Measurements from ENCODE around the gene TSPAN12. TPM values are rescaled to one million over a fixed set of nuclear protein-coding genes. Genes with fewer than 3 reads are reported as not detected.
"Not testable (repeated sequence)": the region's sequence is repeated elsewhere in the genome, so short reads cannot be mapped to it uniquely, and the experiment has no call there.

The TSPAN12 gene
- total and polyA plus RNA-seq, 2 donors (not counting 1 experiment from before 2014, with no cell fraction given): not detected

DNA sequence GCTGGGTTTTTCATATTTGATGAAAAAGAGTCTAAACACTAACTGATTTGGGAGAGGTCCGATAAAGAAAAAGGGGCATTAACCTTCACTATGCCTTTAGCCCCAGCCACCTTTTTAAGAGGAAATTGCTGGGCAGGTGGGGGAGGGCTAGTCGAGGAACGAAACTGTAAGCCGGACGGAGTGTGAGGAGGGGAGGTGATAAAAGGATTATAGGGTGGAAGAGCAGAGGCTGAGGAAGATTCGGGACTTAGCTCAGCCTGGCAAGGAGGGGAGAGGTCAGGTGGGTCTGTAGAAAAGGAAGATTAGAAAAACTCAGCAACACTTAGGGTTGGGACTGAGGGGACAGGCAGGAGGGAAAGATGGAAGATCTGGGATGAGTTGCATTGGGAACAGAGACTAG is 77.0 kb downstream of the TSPAN12 start:
- Mint-ChIP-seq H3K27ac (no peak overlapping the region), H3K4me3 (no peak overlapping the region), H3K4me1 (no peaks in the 10 kb centered on the region), H3K9me3 (ENCODE audit: insufficient read depth) (no peaks in the 10 kb centered on the region), H3K27me3 (peaks cover 6% of the 10 kb centered on the region)
- DNase-seq: no peak
- no peak overlapping the region for H2AFZ ChIP-seq (ENCODE audit: insufficient read depth, low read depth, low read length, poor library complexity, severe bottlenecking)
- H3K36me3 ChIP-seq (replicated peaks in 1 of 2; ENCODE audit: control extremely low read depth in 1 of 2, control insufficient read depth in 1 of 2, extremely low read depth in 1 of 2, insufficient read depth in 2 of 2, low read length in 1 of 2): no peaks in the 10 kb centered on the region
- ATAC-seq (ENCODE audit: low read depth): no peak
- no peaks in the 10 kb centered on the region for H3K79me2 ChIP-seq (ENCODE audit: control insufficient read depth, insufficient read depth, low read length)
- H3K9me3 ChIP-seq (ENCODE audit: control extremely low read depth in 1 of 3, control insufficient read depth in 2 of 3, insufficient read depth in 1 of 3, low read length in 2 of 3): no peaks in the 10 kb centered on the region
- CTCF ChIA-PET: no interaction called here
- no peaks in the 10 kb centered on the region for H3K4me1 ChIP-seq (ENCODE audit: control insufficient read depth in 2 of 2, insufficient read depth in 2 of 2, low read length in 2 of 2)
- no peak overlapping the region for H3K4me2 ChIP-seq (replicated peaks; ENCODE audit: low read depth, low read length, poor library complexity, severe bottlenecking)
- no peaks in the 10 kb centered on the region for H4K20me1 ChIP-seq (ENCODE audit: control insufficient read depth, insufficient read depth, low read length, poor library complexity, severe bottlenecking)
- POLR2A ChIA-PET: no interaction called here
- 96% methylated on average over 5 of the region's 6 CpGs for WGBS (ENCODE audit: insufficient coverage)
- no peak for TF ChIP-seq EZH2 (IDR thresholded peaks at IDR 0.05; ENCODE audit: borderline replicate concordance, insufficient read depth, low read depth, low read length, poor library complexity, severe bottlenecking)
- TF ChIP-seq, protein P1, sequence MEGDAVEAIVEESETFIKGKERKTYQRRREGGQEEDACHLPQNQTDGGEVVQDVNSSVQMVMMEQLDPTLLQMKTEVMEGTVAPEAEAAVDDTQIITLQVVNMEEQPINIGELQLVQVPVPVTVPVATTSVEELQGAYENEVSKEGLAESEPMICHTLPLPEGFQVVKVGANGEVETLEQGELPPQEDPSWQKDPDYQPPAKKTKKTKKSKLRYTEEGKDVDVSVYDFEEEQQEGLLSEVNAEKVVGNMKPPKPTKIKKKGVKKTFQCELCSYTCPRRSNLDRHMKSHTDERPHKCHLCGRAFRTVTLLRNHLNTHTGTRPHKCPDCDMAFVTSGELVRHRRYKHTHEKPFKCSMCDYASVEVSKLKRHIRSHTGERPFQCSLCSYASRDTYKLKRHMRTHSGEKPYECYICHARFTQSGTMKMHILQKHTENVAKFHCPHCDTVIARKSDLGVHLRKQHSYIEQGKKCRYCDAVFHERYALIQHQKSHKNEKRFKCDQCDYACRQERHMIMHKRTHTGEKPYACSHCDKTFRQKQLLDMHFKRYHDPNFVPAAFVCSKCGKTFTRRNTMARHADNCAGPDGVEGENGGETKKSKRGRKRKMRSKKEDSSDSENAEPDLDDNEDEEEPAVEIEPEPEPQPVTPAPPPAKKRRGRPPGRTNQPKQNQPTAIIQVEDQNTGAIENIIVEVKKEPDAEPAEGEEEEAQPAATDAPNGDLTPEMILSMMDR (IDR thresholded peaks at IDR 0.05): no peak
- peaks cover 0 to 2% (median 0%) of the 10 kb centered on the region in 4 experiments for H3K27me3 ChIP-seq (replicated peaks in 1 of 4; ENCODE audit: control extremely low read depth in 1 of 4, control insufficient read depth in 3 of 4, insufficient read depth in 4 of 4, low read length in 3 of 4)
- no peak overlapping the region for H3K27ac ChIP-seq (ENCODE audit: low read length in 2 of 2)
- no peak overlapping the region for H3K4me3 ChIP-seq (ENCODE audit: control extremely low read depth in 1 of 5, extremely low read depth in 1 of 5, insufficient read depth in 1 of 5, low read depth in 2 of 5, low read length in 4 of 5)
- no peak overlapping the region for H3K9ac ChIP-seq (ENCODE audit: low read length)
- intact Hi-C loops (cut with micrococcal nuclease): no loop called here

DNA sequence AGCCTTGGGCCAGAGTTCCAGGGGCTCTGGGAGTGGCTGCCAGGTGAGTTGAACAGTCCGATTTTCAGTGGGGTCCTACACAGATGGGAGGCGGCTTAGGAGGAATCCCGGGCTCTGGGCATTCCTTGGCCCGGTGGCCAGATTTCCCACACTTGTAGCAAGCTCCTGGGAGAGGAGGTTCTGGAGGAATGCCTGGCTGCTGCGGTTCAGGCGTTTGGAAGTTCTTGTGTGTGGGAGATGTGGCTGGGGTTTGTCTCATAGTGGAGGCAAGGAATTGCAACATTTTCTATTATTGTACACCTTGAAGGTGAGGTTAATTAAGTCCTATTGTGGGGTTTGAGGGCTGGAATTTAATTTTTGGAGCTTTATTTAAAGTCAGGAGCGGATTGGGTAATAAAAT is 77.5 kb downstream of the TSPAN12 start:
- H3K4me2 ChIP-seq (replicated peaks; ENCODE audit: low read depth, low read length, poor library complexity, severe bottlenecking); H3K4me3 ChIP-seq (ENCODE audit: control extremely low read depth in 1 of 5, extremely low read depth in 1 of 5, insufficient read depth in 1 of 5, low read depth in 2 of 5, low read length in 4 of 5); H3K9me3 Mint-ChIP-seq (ENCODE audit: insufficient read depth); H3K9ac ChIP-seq (ENCODE audit: low read length); H3K27me3 ChIP-seq (replicated peaks in 1 of 4; ENCODE audit: control extremely low read depth in 1 of 4, control insufficient read depth in 3 of 4, insufficient read depth in 4 of 4, low read length in 3 of 4); H3K4me1 ChIP-seq (ENCODE audit: control insufficient read depth in 2 of 2, insufficient read depth in 2 of 2, low read length in 2 of 2); H3K79me2 ChIP-seq (ENCODE audit: control insufficient read depth, insufficient read depth, low read length); DNase-seq; H3K9me3 ChIP-seq (ENCODE audit: control extremely low read depth in 1 of 3, control insufficient read depth in 2 of 3, insufficient read depth in 1 of 3, low read length in 2 of 3); POLR2A ChIA-PET; H3K4me3 Mint-ChIP-seq; H3K27ac Mint-ChIP-seq; H3K27me3 Mint-ChIP-seq; H3K4me1 Mint-ChIP-seq; H3K36me3 ChIP-seq (replicated peaks in 1 of 2; ENCODE audit: control extremely low read depth in 1 of 2, control insufficient read depth in 1 of 2, extremely low read depth in 1 of 2, insufficient read depth in 2 of 2, low read length in 1 of 2); ATAC-seq (ENCODE audit: low read depth); H2AFZ ChIP-seq (ENCODE audit: insufficient read depth, low read depth, low read length, poor library complexity, severe bottlenecking); H3K27ac ChIP-seq (ENCODE audit: low read length in 2 of 2); intact Hi-C loops (cut with micrococcal nuclease); H4K20me1 ChIP-seq (ENCODE audit: control insufficient read depth, insufficient read depth, low read length, poor library complexity, severe bottlenecking); CTCF ChIA-PET: not testable (repeated sequence)
- WGBS (ENCODE audit: insufficient coverage): 90% methylated on average over 5 of the region's 7 CpGs

DNA sequence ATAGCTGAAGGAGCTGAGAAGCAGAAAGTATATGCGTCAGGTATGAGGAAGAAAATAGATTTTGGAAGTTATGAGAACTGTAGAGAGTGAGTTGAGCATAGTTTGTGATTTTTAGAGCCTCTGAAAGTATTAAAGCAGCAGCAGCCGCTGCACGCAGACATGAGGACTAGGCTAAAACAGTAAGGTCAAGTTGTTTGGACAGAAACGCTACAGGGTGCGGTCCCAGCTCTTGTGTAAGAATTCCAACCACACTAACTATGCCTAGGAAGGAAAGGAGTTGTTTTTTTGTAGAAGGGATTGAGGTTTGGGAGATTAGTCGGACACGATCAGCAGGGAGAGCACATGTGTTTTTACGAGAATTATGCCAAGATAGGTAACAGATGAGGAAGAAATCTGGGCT is 78.9 kb downstream of the TSPAN12 start:
- H3K36me3 ChIP-seq (replicated peaks in 1 of 2; ENCODE audit: control extremely low read depth in 1 of 2, control insufficient read depth in 1 of 2, extremely low read depth in 1 of 2, insufficient read depth in 2 of 2, low read length in 1 of 2); H3K4me1 ChIP-seq (ENCODE audit: control insufficient read depth in 2 of 2, insufficient read depth in 2 of 2, low read length in 2 of 2); CTCF ChIA-PET; H3K27ac ChIP-seq (ENCODE audit: low read length in 2 of 2); ATAC-seq (ENCODE audit: low read depth); H2AFZ ChIP-seq (ENCODE audit: insufficient read depth, low read depth, low read length, poor library complexity, severe bottlenecking); intact Hi-C loops (cut with micrococcal nuclease); H3K27me3 Mint-ChIP-seq; H3K27ac Mint-ChIP-seq; H4K20me1 ChIP-seq (ENCODE audit: control insufficient read depth, insufficient read depth, low read length, poor library complexity, severe bottlenecking); DNase-seq; H3K4me1 Mint-ChIP-seq; H3K9me3 ChIP-seq (ENCODE audit: control extremely low read depth in 1 of 3, control insufficient read depth in 2 of 3, insufficient read depth in 1 of 3, low read length in 2 of 3); POLR2A ChIA-PET; H3K9ac ChIP-seq (ENCODE audit: low read length); H3K9me3 Mint-ChIP-seq (ENCODE audit: insufficient read depth); H3K79me2 ChIP-seq (ENCODE audit: control insufficient read depth, insufficient read depth, low read length); H3K4me2 ChIP-seq (replicated peaks; ENCODE audit: low read depth, low read length, poor library complexity, severe bottlenecking); H3K4me3 ChIP-seq (ENCODE audit: control extremely low read depth in 1 of 5, extremely low read depth in 1 of 5, insufficient read depth in 1 of 5, low read depth in 2 of 5, low read length in 4 of 5); H3K27me3 ChIP-seq (replicated peaks in 1 of 4; ENCODE audit: control extremely low read depth in 1 of 4, control insufficient read depth in 3 of 4, insufficient read depth in 4 of 4, low read length in 3 of 4); H3K4me3 Mint-ChIP-seq: not testable (repeated sequence)
- WGBS (ENCODE audit: insufficient coverage): 93% methylated on average over 5 of the region's 8 CpGs
